HCT116 (cell line): Measurements from ENCODE around the gene AVP. TPM values are rescaled to one million over a fixed set of nuclear protein-coding genes. Genes with fewer than 3 reads are reported as not detected.

ENCODE experiments used
- ATAC-seq: fragments of 200-7000 bp; cut with Tn5 transposase; 2 replicates; pipeline ENCODE4 v1.9.1; 2020; ENCODE audit warnings: mild to moderate bottlenecking, moderate library complexity
- BruUV-seq: library from RNA; stranded (reverse); fragments of 400-500 nt; replicated peaks from 2 replicates; lab custom pipeline; 2021; lab: Mats Ljungman, UMichigan
- CTCF ChIA-PET: fragments of 300-600 bp; sonication (Branson Sonifier 250); formaldehyde crosslinking; loops from one replicate; lab custom pipeline; 2021; ENCODE audit warnings: antibody characterized with exemption; lab: Charles Lee
- POLR2A ChIA-PET: fragments of 300-600, 350-600 bp; sonication (Branson Sonifier 250); formaldehyde crosslinking; loops from one replicate; lab custom pipeline; 2021; ENCODE audit warnings: antibody characterized with exemption; lab: Charles Lee
- RAD21 ChIA-PET, 2 experiments: fragments of 300-600 bp; sonication (Branson Sonifier 250); formaldehyde crosslinking; loops; one replicate each; lab custom pipeline; 2023; ENCODE audit warnings: low total read pairs in 2 of 2; ENCODE audit not compliant: uncharacterized antibody in 2 of 2, unreplicated experiment in 2 of 2, low non-redundant PET in 1 of 2; lab: Charles Lee
- DNase-seq: peaks from one replicate; pipeline ENCODE4 v3.0.0-alpha.2; 2010; ENCODE audit warnings: low read depth, low spot score
- H2AFZ ChIP-seq: fragments of 200-600 bp; shearing (Covaris generic), sonication (generic); 2 replicates; pipeline ENCODE4 v1.6.1; 2017; ENCODE audit warnings: low read depth, mixed run types, mixed read lengths, antibody characterized with exemption, low read length; ENCODE audit not compliant: poor library complexity, severe bottlenecking
- H3K27ac ChIP-seq: 2 replicates; pipeline ENCODE4 v1.5.1; 2012; ENCODE audit warnings: low read depth, low read length
- H3K27me3 ChIP-seq: fragments of 200-600 bp; sonication (generic); 2 replicates; pipeline ENCODE4 v1.6.1; 2016; ENCODE audit warnings: mixed run types, low read length, mixed read lengths; ENCODE audit not compliant: insufficient read depth
- H3K36me3 ChIP-seq, 2 experiments: fragments of 200-500 bp in 1 of 2; fragments of 200-600 bp in 1 of 2; sonication (Bioruptor generic) in 1 of 2; sonication (generic) in 1 of 2; 2 replicates each; pipeline versions ENCODE4 v1.5.1 to v1.6.1; 2014 to 2016; ENCODE audit warnings: low read length in 2 of 2, inconsistent platforms in 1 of 2, mixed read lengths in 1 of 2, mixed run types in 1 of 2; ENCODE audit not compliant: insufficient read depth in 2 of 2, control insufficient read depth in 1 of 2
- H3K4me1 ChIP-seq, 2 experiments: fragments of 200-600 bp in 1 of 2; sonication (generic) in 1 of 2; 2 replicates each; pipeline versions ENCODE4 v1.5.1 to v1.6.1; 2012 to 2017; ENCODE audit warnings: low read length in 2 of 2, inconsistent platforms in 1 of 2, mild to moderate bottlenecking in 1 of 2, mixed read lengths in 1 of 2, mixed run types in 1 of 2, moderate library complexity in 1 of 2; ENCODE audit not compliant: insufficient read depth in 2 of 2, control insufficient read depth in 1 of 2
- H3K4me2 ChIP-seq: fragments of 200-600 bp; sonication (generic); 2 replicates; pipeline ENCODE4 v1.6.1; 2017; ENCODE audit warnings: mixed run types, low read length, mixed read lengths
- H3K4me3 ChIP-seq, 2 experiments: fragments of 200-600 bp in 1 of 2; sonication (generic) in 1 of 2; replicated peaks in 1 of 2; 2 replicates each; pipeline ENCODE4 v1.5.1; 2011 to 2016; ENCODE audit warnings: low read length in 2 of 2, control low read depth in 1 of 2, low read depth in 1 of 2, mild to moderate bottlenecking in 1 of 2, mixed read lengths in 1 of 2, mixed run types in 1 of 2
- H3K79me2 ChIP-seq: fragments of 200-600 bp; sonication (generic); 2 replicates; pipeline ENCODE4 v1.6.1; 2017; ENCODE audit warnings: mild to moderate bottlenecking, mixed run types, low read length, moderate library complexity, mixed read lengths; ENCODE audit not compliant: insufficient read depth
- H3K9ac ChIP-seq: fragments of 200-600 bp; sonication (generic); 2 replicates; pipeline ENCODE4 v1.6.1; 2016; ENCODE audit warnings: low read length, mixed read lengths
- H3K9me2 ChIP-seq: fragments of 200-600 bp; sonication (generic), shearing (Covaris generic); 2 replicates; pipeline ENCODE4 v1.6.1; 2017; ENCODE audit warnings: mixed run types, mild to moderate bottlenecking, moderate library complexity; ENCODE audit not compliant: insufficient read depth
- H3K9me3 ChIP-seq, 2 experiments: fragments of 200-500 bp in 1 of 2; fragments of 200-600 bp in 1 of 2; sonication (Bioruptor generic) in 1 of 2; sonication (generic) in 1 of 2; 2 replicates each; pipeline ENCODE4 v1.6.1; 2014 to 2017; ENCODE audit warnings: low read length in 2 of 2, mixed read lengths in 2 of 2, inconsistent platforms in 1 of 2, low read depth in 1 of 2, mild to moderate bottlenecking in 1 of 2, mixed run types in 1 of 2, moderate library complexity in 1 of 2; ENCODE audit not compliant: control insufficient read depth in 1 of 2, insufficient read depth in 1 of 2
- H4K20me1 ChIP-seq: fragments of 200-600 bp; sonication (generic), shearing (Covaris generic); 2 replicates; pipeline ENCODE4 v1.6.1; 2017; ENCODE audit warnings: mixed run types, mild to moderate bottlenecking, moderate library complexity; ENCODE audit not compliant: insufficient read depth
- EZH2 ChIP-seq: fragments of 200-600 bp; sonication (generic); IDR thresholded peaks from 2 replicates; pipeline ENCODE4 v1.6.1; 2017; ENCODE audit warnings: antibody characterized with exemption, mixed run types
- YY1 ChIP-seq: IDR thresholded peaks from 2 replicates; pipeline ENCODE4 v1.6.1; 2011; ENCODE audit warnings: low read length, low read depth, moderate library complexity, mild to moderate bottlenecking; ENCODE audit not compliant: insufficient replicate concordance; ENCODE audit errors: extremely low read depth
- intact Hi-C: fragments of 100-400 bp; cut with micrococcal nuclease; formaldehyde crosslinking; loops from 2 replicates; pipeline ENCODE4 v1.10.0; 2022
- total RNA-seq: library from RNA; stranded (reverse); gene quantifications from one replicate; pipeline ENCODE4 v1.2.1, GENCODE V29; 2021; ENCODE audit not compliant: unreplicated experiment
- TF ChIP-seq, protein P1 (sequence below): IDR thresholded peaks from 2 replicates; pipeline ENCODE4 v1.6.1; 2012; ENCODE audit warnings: low read depth
- TF ChIP-seq, protein P2 (sequence below), 3 experiments: fragments of 200-600 bp in 1 of 3; sonication (generic) in 1 of 3; IDR thresholded peaks in 2 of 3; conservative IDR thresholded peaks in 1 of 3; 2 replicates each; pipeline ENCODE4 v1.5.1; 2012 to 2017; ENCODE audit warnings: low read depth in 2 of 3, low read length in 2 of 3, antibody characterized with exemption in 1 of 3, borderline replicate concordance in 1 of 3, control low read depth in 1 of 3, mild to moderate bottlenecking in 1 of 3, mixed read lengths in 1 of 3, mixed run types in 1 of 3, moderate library complexity in 1 of 3; ENCODE audit not compliant: insufficient read depth in 1 of 3
- TF ChIP-seq, protein P3 (sequence below): IDR thresholded peaks from 2 replicates; pipeline ENCODE4 v1.6.1; 2012

AVP gene
- total RNA-seq, 1 experiment from 2014 or later = not detected

DNA sequence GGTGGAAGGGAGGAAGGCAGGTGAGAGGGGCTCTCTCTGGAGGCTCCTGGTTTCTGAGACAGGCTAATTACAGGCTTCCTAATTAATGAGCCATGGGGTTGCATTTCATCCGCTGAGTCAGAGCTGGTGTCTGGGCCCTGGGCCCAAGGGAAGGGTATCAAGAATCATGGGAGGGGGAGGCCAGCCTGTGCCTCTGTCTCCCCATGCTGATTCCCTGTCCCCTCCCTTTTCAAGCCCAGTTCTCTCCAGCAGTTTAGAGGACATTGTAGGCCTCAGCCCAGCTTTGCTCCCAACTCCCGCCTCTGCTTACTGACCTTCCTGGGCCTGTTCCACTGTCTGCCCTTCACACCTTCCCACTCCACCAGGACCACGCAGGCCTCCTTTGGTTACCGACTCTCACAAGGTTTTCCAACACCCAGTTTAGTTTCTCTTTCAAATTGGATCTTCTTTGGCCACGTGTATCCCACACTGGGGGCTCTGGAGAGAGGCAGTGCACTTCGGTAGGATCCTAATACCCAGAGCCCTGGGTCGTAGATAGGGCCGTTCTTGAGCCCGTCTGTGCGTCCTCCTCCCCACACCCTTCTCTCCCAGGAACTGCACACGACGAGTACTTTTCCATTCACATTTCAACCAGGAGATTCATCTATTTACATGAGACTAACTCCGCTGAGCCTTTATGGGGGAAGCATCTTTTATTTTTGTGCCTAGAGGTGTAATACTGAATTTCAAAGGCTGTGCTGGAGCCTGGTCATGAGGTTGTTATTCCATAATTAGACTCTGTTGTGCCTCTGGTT, 18.2 kb upstream of the AVP start:
- H3K27me3 ChIP-seq = no peaks in the 10 kb centered on the region
- H3K9ac ChIP-seq = no peak overlapping the region
- H3K36me3 ChIP-seq = no peaks in the 10 kb centered on the region
- no peak overlapping the region for H3K27ac ChIP-seq
- H4K20me1 ChIP-seq = no peaks in the 10 kb centered on the region
- POLR2A ChIA-PET = no interaction called here
- TF ChIP-seq, protein P1, sequence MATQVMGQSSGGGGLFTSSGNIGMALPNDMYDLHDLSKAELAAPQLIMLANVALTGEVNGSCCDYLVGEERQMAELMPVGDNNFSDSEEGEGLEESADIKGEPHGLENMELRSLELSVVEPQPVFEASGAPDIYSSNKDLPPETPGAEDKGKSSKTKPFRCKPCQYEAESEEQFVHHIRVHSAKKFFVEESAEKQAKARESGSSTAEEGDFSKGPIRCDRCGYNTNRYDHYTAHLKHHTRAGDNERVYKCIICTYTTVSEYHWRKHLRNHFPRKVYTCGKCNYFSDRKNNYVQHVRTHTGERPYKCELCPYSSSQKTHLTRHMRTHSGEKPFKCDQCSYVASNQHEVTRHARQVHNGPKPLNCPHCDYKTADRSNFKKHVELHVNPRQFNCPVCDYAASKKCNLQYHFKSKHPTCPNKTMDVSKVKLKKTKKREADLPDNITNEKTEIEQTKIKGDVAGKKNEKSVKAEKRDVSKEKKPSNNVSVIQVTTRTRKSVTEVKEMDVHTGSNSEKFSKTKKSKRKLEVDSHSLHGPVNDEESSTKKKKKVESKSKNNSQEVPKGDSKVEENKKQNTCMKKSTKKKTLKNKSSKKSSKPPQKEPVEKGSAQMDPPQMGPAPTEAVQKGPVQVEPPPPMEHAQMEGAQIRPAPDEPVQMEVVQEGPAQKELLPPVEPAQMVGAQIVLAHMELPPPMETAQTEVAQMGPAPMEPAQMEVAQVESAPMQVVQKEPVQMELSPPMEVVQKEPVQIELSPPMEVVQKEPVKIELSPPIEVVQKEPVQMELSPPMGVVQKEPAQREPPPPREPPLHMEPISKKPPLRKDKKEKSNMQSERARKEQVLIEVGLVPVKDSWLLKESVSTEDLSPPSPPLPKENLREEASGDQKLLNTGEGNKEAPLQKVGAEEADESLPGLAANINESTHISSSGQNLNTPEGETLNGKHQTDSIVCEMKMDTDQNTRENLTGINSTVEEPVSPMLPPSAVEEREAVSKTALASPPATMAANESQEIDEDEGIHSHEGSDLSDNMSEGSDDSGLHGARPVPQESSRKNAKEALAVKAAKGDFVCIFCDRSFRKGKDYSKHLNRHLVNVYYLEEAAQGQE = no peak
- TF ChIP-seq, protein P2, sequence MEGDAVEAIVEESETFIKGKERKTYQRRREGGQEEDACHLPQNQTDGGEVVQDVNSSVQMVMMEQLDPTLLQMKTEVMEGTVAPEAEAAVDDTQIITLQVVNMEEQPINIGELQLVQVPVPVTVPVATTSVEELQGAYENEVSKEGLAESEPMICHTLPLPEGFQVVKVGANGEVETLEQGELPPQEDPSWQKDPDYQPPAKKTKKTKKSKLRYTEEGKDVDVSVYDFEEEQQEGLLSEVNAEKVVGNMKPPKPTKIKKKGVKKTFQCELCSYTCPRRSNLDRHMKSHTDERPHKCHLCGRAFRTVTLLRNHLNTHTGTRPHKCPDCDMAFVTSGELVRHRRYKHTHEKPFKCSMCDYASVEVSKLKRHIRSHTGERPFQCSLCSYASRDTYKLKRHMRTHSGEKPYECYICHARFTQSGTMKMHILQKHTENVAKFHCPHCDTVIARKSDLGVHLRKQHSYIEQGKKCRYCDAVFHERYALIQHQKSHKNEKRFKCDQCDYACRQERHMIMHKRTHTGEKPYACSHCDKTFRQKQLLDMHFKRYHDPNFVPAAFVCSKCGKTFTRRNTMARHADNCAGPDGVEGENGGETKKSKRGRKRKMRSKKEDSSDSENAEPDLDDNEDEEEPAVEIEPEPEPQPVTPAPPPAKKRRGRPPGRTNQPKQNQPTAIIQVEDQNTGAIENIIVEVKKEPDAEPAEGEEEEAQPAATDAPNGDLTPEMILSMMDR (IDR thresholded peaks at IDR 0.05 in 2 of 3, conservative IDR thresholded peaks at IDR 0.05 in 1 of 3; ENCODE audit: borderline replicate concordance in 1 of 3, insufficient read depth in 1 of 3, low read depth in 2 of 3, low read length in 2 of 3) = no peak
- TF ChIP-seq EZH2 (no peak), YY1 (no peak)
- TF ChIP-seq, protein P3, sequence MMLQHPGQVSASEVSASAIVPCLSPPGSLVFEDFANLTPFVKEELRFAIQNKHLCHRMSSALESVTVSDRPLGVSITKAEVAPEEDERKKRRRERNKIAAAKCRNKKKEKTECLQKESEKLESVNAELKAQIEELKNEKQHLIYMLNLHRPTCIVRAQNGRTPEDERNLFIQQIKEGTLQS = no peak
- CTCF ChIA-PET = no interaction called here
- DNase-seq (no peak), ATAC-seq (no peak)
- BruUV-seq = no TSS peak
- H3K4me2 ChIP-seq = no peak overlapping the region
- no peaks in the 10 kb centered on the region for H3K9me3 ChIP-seq
- H3K4me1 ChIP-seq = no peaks in the 10 kb centered on the region
- no peak overlapping the region for H3K4me3 ChIP-seq
- no peaks in the 10 kb centered on the region for H3K9me2 ChIP-seq
- no peaks in the 10 kb centered on the region for H3K79me2 ChIP-seq
- intact Hi-C loops = no loop called here
- H2AFZ ChIP-seq = no peak overlapping the region
- RAD21 ChIA-PET = no interaction called here
